GM19324 (cell line): ENCODE results near the gene CENPB.
"Not testable (repeated sequence)": the region's sequence is repeated elsewhere in the genome, so short reads cannot be mapped to it uniquely, and the experiment has no call there.

Experiments used
- ATAC-seq: cut with Tn5 transposase; IDR thresholded peaks from one replicate; pipeline ENCODE4 v1.9.1; 2021; ENCODE audit warnings: mild to moderate bottlenecking, moderate library complexity; ENCODE audit not compliant: unreplicated experiment, low FRiP score

Gene CENPB

DNA sequence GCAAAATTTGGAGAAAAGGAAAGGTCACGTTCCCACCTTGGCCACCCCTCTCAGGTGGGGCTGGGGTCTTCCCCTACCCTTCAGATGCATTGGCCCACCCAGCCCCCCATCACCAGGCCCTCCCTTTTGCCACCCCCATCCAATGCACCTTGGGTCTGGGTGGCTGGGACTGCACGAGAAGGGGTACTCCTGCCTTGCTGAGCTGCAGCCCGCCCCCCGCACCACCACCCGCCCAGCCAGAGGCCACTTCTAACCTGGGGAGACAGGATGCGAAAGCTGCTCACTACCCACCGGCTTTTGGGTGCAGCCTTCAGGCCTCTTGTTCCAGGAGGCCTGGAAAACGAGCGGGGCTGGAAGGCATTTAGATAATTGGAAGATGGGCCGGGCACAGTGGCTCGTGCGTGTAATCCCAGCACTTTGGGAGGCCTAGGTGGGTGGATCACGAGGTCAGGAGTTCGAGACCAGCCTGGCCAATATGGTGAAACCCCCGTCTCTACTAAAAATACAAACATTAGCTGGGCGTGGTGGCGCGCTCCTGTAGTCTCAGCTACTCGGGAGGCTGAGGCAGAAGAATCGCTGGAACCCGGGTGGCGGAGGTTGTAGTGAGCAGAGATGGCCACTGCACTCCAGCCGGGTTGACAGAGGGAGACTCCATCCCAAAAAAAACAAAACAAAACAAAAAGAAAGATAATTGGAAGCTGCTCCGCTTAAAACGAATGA, 8.3 kb upstream of the CENPB start:
- no peak for ATAC-seq

DNA sequence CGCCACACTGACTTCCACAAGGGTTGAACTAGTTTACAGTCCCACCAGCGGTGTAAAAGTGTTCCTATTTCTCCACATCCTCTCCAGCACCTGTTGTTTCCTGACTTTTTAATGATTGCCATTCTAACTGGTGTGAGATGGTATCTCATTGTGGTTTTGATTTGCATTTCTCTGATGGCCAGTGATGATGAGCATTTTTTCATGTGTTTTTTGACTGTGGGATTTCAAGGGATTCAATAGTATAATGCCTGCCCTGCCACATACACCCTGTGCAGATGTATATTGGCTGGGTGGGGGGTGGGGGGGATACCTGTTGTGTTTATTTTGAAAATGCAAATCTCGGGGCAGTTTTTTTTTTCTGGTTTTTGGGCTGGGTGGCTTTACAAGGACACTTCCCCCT, 7.6 kb upstream of the CENPB start:
- not testable (repeated sequence) for ATAC-seq

DNA sequence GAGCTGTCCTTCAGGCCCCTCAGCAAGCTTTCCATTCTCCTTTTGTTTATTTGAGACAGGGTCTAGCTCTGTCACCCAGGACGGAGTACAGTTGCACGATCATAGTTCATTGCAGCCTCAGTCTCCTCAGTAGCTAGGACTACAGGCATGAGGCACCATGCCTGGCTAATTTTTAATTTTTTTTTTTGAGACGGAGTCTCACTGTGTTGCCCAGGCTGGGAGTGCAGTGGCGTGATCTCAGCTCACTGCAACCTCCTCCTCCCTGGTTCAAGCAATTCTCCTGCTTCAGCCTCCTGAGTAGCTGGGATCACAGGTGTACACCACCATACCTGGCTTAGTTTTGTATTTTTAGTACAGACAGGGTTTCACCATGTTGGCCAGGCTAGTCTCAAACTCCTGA, 2.7 kb upstream of the CENPB start:
- not testable (repeated sequence) for ATAC-seq

DNA sequence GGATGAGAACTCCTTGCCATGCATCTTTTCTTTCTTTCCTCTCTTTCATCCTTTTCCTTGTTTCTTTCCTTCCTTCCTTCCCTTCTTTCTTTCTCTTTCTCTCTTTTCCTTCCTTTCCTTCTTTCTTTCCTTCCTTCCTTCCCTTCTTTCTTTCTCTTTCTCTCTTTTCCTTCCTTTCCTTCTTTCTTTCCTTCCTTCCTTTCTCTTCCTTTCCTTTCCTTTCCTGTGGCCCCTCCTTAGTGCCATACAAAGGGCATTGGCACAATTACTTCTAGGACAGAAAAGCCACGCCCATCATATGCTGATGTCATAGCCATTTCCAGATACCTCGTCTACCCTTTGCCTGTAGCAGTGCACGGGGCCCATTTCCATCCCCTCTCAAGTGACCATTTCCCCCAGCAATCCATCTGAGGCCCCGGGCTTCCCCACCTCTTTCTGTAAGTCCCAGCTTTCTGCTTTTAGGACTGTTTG, 2.2 kb upstream of the CENPB start:
- ATAC-seq = no peak

DNA sequence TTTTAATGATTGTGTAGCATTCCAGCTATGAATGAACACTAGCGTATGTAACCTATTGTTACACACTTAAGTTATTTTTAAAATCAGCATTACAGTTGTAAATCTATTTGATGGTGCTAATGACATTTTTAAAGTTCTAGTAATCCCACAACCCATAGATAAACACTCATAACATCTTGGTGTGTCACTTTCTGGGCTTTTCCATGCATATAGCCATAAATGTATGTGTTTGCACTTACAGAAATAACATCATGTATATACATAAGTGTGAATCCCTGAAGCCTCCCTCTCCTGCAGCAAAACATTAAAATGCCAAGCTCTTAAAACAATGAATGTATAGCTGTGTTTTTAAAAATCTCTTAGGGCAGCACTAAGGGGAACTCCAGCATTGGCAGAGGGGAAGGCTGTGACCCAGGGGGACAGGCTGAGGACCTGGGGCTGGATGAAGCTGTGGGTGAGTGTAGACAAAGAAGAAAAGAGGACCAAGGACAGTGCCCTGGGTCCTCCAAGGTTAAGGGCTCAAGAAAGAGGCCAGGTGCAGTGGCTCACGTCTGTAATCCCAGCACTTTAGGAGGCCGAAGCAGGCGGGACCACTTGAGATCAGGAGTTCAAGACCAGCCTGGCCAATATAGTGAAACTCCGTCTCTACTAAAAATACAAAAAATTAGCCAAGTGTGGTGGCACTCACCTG, 929 bp upstream of the CENPB start:
- no peak for ATAC-seq

DNA sequence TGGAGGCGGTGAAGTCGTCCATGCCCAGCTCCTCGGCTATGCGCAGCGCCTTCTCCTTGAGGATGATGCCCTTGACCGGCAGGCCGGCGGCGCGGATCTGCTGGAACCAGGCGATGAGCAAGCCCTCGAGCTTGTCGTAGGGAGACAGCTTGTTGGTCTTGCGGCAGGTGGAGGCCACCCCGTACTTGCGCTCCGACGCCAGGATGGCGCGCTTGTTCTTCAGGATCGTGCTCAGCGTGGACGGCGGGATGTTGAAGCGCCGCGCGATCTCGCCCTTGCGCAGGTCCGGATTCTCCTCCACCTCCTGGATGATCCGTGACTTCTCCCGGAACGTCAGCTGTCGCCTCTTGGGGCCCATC, 435 bp downstream of the CENPB start:
- peak; percentile 24 for ATAC-seq

DNA sequence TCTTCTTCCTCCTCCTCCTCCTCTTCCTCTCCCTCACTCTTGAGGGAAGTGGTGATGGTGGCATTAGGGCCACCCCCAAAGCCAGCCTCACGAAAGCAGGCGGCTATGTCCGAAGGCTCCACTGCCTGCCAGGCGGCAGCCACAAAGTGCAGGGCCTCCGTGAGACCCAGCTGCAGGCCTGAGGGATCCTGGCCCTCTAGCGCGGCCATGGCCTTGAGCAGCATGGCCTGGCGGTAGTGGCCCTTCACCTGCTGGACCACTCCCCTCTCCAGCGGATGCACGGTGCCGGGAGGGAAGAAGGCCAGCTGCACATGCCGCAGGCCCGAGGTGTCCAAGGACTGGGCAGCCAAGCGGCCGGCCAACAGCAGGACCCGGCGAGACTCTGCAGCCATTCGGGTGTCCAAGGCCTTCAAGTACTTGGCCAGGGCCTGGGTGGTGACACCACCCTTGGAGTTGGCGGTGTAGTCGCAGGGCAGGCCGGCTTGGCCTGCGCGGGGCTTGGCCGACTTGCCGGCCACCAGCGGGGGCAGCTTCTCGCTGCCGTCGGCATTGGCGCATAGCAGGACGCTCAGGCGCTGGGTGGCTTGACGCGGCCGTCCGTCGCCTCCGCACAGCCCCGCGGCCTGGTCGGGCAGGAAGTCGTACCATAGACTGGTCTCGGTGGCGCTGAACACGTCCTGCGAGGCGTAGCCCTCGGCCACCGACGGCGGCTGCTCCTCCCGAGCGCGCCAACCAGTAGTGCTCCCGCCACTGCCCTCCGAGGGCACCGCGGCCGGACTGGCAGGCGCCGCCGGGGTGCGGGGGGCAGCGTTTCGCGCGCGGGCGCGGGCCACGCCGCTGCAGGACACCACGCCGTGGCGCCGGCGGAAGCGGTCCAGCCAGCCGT, 1.1 kb downstream of the CENPB start:
- no peak for ATAC-seq

DNA sequence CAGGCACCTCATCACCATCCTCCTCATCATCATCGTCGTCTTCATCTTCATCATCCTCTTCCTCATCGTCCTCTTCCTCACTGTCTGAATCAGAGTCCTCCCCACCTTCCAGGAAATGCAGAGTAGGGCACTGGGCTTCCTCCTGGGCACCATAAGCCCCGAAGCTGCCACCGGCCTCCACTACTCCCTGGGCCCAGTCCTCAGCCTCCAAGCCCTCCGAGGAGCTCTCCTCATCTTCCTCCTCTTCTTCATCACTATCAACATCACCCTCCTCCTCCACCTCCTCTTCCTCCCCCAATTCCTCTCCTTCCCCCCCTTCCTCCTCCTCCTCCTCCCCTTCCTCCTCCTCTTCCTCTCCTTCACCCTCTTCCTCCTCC, 1.7 kb downstream of the CENPB start:
- no peak for ATAC-seq

DNA sequence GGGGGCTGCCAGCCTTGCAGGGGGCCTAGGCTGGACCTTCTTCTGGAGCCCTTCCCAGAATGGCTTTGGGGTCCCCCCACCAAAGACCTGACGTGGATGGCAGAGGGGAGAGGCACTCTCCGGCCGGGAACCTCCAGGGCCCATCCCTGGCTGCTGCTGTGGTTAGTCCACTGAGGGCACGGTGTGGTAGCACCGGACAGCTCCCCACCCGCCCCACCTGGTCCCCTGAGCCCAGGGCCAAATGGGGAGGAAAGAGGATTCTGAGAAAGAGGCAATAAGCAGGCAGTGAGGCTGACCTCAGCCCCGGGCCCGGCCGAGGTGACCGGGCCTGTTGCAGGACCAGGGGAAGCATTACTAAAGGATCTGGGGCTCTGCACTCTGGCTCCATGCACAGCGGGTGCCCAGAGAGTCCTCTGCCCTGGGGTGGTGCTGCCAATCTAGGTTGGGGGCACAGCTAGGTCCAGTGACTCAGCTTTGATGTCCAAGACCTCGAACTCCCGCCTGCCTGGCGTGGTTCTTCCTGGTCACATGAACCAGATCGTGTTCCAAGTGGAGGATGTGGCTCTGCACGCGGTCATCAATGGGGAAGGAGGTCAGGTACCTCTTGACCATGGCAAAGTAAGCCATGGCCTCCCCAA, 2.2 kb downstream of the CENPB start:
- no peak for ATAC-seq

DNA sequence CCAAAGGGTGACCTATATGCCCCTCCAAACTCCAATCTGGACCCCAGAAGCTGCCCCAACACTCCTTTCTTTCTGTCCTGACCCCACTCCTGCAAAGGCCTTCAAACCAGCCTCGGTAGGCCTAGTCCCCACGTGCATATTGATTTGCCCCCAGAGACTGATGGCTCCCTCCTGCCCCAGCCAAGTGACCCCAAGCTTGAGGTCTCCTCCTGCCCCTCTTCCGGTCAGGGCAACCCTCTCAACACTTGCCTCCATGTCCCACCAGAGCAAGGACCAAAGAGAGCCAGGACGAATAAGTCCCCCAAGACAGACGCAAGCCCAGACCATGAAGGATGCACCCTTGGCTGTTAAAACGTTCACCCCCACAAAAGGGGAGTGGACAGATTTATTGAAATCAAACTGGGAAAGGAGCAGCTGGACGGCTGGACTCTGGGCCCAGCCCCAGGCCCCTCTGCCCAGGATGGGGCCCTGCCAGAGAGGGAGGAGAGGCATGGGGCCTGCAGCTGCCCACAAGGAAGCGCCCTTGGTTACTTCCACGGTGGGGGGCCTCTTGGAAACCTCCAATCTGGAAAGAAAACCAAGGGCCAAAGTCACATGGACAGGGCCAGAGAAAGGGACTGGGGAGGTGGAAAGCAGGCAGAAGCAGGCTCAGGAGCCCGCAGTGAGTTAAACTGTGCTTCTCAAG, 2.9 kb downstream of the CENPB start:
- no peak for ATAC-seq

DNA sequence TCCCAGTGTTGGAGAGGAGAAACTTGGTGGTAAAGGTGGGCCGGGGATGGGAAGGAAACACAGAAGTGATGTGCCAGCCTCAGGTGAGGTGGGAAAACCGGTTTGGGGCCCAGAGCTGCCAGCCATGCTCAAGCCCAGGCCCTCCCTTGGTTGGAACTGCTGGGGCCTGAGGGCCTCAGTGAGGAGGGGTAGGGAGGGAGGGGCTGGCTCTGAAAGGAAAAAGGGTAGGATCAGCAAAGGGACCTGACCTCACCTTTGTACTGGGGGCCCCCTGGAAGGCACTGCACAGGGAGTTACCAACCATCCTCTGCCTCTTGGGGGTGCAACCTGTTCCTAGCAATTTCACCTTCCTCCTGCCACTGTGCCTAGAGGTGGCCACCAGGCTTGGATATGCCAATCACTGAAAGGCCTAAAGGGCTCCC, 3.5 kb downstream of the CENPB start:
- no peak for ATAC-seq

DNA sequence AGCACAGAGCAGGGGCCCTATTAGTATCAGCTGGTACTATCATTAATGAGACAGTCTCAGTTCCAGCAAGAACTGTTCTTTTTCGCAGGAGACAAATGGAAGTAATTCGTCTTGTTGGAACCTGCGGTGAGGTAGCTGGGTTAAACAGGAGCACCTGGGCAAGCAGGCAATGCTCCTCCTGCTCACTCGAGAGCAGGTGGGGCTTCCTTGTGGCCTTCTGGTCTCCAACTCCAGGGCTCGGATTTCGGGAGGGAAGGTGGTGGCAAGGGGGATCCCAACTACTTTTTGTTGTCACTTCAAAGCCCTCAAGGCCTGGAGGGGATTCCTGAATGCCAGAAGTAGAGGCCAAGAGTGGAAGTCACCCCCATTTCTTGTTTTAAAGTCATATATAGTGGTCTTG, 3.9 kb downstream of the CENPB start:
- ATAC-seq = no peak

DNA sequence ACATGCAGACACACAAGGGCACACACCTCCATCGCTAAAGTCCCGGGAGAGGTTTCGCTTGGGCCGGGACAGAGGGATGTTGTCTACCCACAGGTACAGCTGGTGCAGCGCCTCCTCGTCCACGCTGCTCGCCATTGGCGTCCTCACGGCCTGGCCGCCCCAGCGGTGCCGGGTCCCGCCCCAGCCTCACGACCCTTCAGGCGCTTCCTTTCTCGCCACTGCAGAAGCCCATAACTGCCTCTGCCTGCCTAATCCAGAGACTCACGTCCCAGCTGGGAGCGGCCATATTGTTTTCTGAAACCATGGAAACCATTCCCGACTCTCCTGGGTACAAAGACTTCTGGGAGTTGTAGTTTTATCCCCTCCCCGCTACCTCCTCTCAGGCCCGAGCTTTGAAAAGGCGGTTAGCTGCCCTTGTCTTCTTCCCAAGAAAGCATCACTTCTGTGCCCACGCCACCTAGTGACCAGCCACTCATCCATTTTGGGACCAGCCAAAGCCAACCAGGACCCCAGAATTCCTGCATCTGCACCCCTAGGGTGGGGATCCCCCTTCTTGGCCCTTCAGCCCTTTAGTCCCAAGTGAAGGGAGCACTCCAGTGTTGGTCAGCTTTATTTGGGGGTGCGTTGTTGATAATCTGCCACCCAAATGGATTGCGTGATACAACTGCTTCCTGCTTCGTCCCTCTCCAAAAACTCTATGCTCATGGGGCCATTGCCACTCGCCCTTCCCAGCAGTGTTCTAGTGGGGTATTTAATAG, 5.2 kb downstream of the CENPB start, which contains the start of gene SPEF1:
Gene SPEF1 (minus strand): TSS at position 296 of the 758 bp plus-strand sequence. CDS start 161 bp downstream, at position 135.
- peak; percentile 39 for ATAC-seq

DNA sequence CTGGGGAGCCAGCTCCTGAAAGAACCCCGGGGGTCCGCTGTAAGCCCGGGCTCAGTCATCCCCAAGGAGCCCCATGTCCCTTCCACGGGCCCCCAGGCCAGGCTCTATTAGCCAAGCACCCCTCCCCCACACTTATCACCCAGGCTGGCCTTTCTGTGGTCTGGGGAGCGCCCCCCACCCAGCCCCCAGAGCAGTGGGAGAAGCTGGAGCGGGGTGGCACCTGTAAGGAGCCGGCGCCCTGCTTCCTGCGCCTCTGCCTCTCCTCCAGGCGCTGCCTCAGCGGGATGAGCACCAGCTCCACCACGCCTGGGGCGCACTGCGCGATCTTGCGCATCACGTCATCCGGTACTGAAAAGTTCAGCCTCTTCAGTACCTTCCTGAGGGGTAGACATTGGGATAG, 7.6 kb downstream of the CENPB start:
- ATAC-seq = no peak

DNA sequence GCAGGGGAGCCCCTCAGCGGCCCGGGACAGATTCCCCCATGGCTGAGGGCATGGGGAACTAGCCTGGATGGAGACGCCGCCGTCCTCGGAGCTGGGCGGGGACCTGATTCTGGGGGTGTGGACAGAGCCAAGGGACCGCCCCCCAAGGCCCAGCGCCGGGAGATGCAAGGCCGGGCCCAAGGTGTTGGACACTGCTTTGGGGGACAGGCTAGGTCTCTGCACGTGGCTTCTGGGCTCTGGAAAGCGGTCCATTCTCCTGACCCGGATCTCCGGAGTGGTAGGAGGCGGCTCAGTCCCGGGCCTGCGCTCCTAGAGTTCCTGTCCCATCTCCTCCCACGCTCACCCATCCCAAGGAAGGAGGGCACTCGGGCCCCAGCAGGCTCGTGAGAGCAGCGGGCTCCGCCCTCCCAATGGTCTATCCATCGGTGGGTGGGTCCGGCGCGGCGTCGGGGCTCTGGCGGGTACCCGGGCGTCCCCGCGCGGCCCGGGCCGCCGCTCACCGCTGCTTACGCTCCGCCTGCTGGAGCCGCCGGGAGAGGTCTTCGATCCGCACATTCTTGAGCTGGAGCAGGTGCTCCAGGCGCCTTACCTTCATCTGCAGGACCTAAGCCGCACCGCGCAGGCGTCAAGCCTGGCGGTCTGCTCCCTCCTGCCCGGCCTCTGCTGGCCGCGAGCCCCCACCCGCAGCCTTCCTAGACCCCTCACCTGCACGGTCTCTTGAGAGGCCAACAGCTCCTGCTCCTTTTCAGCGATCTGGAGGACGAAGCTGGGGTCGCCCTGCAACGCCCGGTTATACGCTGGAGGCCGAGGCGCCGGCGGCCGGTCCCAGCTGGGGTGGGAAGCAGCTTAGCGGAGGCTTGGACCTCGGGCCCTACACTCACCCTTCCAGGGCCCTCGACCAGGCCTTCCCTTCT, 8.6 kb downstream of the CENPB start:
- ATAC-seq = no peak

DNA sequence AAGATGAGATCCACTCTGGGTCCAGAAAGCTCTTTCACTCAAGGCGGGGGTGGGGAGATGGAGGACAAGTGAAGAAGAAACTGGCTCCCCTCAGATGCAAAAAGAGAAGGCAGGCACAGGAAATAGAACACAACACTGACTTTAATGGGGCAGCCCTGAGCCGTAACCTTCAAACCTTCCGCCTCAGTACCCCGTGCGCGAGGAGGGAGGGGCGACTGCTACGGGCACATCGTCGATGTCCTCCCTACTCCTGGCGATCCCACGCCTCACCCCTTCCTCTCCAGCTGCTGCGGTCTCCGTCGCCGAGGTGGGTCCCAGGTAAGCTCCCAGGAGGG, 9.2 kb downstream of the CENPB start:
- ATAC-seq = no peak

DNA sequence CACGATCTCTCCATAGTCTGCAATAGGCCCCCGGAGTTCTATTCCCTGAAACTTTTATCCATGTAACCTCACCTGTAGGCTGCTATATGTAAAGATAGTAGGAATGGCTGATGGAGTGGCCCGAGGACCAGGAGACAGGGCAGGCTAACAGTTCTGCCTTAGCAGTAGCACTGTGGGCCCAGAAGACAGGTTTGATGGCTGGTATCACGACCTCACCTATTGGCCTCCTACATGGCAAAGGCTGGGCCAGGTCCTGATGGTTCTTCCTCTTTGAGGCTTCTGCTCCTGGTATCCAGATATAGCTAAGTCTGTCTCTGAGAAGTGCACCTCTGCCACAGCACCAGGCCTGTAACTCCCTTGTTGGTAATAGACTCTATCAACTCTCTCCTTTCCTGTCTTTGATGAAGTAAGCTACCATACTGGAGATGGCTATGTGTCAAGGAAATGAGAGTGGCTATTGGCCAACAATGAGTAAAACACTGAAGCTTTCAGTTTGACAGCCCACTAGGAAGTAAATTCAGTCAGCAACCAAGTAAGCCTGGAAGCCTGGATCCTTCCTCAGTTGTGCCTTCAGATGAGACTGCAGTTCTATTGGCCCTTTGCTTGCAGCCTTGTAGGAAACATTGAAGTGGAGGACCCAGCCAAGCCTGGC, 11.0 kb downstream of the CENPB start:
- ATAC-seq = no peak

DNA sequence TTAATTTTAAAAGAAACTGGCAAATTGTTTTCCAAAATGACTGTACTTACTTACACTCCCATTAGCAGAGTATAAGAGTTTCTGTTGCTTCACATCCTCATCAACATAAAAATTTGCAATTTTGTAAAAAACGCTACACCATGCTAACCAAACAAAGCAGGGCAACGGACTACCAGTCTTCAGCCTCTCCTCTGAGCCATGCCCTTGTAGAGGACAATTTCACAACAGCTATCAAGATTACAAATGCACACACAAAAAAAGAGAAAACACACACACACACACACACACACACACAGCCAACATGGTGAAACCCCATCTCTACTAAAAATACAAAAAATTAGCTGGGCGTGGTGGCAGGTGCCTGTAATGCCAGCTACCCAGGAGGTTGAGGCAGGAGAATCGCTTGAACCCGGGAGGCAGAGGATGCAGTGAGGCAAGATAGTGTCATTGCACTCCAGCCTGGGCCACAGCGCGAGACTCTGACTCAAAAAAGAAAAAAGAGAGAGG, 14.9 kb downstream of the CENPB start:
- ATAC-seq = no peak
